ENCODE results near the gene ARID3A.

The ARID3A gene

DNA sequence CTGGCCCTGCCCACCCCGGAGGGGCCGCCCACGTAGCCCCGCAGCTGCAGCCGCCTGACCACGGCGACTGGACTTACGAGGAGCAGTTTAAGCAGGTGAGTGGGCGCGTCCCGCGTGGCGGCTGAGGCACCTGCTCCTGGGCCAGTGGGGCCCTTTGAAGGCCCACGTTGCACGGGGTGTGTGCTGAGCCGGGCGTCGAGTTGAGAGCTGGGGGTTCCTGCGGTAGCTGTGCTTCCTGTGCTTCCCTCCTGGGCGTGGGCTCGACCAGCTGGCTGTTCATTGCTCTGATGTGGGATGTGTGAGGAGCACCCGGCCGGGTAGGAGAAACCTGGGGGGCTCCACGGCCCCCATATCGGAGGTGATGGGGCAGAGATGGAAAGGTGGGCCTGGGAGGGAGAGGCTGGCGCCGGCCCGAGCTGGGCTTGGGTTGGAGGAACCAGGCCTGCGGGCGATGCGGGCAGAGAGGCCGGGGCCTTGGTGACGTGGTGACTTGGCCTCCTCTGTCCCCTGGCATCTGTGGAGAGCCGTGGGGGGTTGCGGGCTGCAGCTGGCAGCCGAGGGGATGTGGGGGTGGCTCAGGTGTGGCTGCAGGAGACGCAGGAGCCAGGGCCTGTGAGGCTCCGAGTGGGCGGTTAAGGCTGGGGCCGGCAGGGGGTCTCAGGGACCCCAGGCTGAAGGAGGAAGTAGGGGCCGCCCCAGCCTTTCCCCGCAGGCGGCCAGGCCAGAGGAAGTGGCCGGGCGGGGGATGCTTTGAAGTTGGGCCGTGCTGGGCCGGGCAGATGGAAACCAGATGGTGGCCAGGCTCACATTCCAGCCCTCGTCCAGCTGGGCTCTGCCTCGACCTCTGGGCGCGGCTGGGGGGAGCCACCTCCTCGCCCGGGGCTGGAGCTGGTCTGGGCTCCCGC lies 7.1 kb downstream of the ARID3A start:
- DNase-seq, result no peak

DNA sequence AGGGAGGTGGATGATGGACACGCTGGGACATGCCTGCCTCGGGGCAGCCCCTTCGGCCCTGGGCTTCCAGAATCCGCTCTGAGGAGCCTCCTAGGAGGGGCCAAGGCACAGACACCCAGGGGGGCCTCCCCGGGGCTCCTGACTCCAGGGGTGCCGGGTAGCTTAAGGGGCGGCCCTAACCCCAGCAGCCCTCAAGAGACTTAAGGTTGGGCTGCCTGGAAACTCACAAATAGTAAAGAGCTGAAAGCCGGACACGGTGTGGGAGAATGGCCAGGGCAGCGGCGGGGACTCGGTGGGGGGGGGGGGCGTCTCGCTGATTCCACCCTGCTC lies 7.7 kb downstream of the ARID3A start:
- no peak for DNase-seq

DNA sequence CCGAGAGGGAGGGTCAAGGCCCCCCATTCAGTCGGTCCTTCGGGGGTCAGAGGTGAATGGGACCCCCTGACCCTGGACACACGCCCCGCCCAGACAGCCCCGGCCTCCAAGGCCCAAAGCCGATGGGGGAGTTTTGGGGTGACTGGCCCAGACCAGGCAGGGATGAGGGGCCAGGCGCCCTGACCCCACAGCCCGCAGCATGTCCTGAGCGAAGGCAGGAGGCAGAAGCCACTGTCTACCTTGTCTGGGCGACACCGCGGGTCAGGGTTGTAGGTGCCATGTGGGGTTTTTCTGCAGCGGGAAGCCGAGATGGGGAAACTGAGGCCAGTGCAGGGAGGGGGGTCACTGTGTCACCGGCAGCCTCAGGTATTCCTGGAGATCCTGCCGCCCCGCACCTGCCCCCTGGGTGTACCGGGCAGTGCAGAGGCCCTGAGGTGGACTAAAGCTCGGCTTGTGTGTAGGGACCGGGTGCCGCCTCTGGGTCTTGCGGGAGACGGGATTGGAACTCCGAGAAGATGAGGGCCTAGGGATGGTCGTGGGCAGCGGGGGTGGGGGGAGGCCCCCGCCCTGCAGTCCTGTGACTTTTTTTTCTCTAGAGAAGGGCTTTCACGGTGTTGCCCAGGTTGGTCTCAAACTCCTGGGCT lies 8.5 kb downstream of the ARID3A start:
- no peak for DNase-seq

DNA sequence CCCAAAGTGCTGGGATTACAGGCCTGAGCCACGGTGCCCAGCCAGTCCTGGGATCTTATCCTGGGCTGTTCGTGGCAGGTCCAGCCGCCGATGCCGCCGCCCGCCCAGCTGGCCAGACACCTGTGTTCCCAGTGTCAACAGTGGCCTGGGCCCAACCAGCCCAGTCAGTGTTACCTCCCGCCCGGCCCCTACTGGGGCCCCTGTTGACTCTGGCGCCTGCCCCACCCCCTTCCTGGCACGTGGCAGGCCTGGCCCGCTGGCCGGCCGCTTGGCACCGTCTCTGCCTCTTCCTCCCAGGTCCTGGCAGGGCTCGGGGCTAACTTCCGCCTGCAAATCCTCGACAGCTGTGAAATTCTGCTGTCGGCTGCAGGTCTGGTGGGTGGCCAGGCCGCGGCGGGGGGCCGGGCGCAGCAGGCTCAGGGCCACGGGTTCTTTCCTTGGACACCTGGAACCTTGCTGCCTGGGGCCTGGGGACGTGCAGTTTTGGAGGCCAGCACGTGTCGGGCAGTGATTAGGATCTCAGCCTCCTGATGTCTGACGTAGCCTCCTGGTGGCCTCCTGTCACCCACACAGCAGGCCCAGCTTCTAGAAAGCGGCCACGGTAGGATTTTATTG lies 9.1 kb downstream of the ARID3A start:
- DNase-seq, result no peak

DNA sequence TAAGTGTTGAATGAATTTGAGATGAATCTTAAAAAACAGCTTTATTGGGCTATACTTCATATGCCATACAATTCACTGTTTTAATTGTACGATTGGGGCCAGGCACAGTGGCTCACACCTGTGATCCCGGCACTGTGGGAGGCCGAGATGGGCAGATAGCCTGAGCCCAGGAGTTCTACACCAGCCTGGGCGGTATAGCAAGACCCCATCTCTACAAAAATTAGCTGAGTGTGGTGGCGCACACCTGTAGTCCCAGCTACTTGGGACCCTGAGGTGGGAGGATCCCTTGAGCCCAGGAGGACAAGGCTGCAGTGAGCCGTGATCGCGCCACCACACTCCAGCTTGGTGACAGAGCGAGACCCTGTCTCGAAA lies 10.3 kb downstream of the ARID3A start:
- DNase-seq, result no peak

DNA sequence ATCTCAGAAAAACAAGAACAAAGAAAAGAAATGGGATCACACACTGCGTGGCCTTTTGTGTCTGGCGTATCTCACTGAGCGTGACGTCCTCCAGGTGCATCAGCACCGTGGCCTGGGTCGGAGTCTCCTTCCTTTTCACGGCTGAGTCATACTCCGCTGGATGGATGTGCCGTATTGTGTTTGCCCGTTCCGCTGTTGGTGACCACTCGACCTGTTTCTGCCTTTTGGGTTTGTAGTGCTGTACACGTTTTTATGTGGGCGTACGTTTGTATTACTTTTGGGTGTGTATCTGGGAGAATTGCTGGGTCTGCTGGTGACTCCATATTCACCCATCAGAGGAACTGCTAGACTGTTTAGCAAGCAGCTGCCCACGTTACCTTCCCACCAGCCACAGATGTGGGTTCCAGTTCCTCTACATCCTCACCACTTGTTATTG lies 11.4 kb downstream of the ARID3A start:
- no peak for DNase-seq

DNA sequence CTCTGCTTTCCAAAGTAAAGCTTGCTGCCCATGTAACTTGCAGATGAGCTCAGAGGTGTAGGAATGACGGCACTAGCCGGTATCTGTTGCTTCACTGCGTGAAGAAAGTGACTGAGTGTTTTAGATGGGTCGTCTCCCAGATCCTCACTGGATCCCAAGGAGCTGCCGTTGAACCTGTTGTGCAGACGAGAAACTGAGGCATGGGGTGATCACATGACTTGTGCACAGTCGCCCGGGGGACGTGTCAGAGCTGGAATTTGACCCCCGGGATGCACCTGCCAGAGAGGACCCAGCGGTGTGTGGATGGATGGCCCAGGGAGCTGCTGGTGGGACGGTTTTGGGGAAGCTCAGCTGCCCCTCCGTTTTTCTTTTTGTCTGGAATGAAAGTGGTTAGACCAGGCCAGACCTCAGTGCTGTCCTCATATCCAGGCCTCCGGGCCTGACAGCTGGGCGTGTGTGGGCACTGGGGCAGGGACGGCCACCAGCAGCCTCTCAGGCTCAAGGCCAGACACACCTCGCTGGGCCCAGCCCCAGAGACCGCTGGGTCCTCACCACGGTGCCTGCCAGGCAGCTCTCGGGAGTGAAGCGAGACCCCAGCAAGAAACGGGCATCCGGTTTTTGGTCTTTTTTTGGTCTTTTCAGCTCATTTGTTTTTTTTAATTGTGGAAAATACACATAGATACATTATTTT lies 12.5 kb downstream of the ARID3A start:
- DNase-seq, result no peak

DNA sequence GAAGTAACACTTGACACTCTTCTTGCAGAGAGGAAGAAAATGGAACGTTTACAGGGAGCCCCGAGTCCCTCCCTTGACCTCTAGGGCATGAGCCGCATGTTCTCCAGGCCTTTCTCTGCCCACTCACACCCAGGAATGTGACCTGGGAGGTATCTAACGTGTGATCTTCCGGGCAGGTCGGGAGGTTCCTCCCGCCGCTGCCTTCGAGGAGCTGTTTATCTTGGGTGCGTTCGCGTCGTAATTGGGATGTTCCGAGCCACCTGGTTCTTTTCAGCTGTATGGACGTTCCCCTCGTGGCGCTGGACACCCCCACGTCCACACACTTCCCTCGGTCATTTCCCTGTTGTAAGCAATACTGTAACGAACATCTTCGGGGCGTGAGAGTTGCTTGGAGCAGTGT lies 13.6 kb downstream of the ARID3A start:
- DNase-seq, result no peak

DNA sequence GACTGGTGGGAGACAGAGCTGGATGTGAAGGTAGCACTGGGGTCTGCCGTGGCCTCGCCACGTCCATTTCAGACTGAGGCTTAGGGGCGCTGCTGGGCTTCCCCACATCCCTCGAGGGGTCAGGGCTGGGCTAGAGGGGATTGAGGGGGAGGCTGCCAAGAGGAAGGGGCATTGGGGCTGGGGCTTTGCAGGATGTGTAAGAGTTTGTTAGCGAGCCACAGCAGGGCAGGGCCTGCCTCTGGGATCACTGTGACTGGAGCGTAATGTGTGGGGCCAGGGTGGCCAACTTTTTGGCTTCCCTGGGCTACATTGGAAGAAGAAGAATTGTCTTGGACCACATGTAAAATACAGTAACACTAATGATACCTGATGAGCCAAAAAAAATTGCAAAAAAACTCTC lies 14.1 kb downstream of the ARID3A start:
- no peak for DNase-seq

DNA sequence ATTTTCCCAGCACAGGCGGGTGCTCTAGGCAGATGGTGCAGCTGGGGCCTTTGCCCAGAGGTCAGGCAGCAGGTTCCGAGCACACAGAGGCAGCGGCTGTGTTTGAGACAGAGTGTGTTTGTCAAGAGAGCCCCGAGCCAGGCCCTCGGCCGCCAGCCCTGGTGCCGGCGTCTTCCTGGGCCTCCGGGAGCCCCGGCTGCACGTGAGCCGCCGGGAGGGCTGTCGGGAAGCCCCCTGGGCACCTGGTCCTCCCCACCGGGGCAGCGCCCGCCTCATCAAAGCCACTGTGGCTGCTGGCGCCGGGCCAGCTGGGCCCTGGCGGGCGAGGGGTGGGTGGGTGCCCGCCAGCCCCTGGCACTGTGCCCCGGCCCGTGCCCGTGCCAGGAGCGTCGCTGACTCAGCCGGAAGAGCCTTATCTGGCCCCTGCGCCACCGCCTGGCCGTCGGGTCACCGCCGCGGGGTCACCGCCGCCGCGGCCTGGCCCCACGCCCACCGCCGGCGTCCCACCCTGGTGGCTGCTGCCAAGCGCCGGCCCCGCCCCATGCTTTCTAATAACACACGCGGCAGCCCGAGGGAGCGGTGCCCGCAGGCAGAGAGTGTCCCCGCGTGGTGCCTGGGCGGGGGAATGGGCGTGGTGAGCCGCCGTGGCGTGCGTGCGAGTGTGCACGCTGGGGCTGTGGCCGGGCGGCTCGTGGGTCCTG lies 14.9 kb downstream of the ARID3A start:
- DNase-seq, result peak; percentile 57

DNA sequence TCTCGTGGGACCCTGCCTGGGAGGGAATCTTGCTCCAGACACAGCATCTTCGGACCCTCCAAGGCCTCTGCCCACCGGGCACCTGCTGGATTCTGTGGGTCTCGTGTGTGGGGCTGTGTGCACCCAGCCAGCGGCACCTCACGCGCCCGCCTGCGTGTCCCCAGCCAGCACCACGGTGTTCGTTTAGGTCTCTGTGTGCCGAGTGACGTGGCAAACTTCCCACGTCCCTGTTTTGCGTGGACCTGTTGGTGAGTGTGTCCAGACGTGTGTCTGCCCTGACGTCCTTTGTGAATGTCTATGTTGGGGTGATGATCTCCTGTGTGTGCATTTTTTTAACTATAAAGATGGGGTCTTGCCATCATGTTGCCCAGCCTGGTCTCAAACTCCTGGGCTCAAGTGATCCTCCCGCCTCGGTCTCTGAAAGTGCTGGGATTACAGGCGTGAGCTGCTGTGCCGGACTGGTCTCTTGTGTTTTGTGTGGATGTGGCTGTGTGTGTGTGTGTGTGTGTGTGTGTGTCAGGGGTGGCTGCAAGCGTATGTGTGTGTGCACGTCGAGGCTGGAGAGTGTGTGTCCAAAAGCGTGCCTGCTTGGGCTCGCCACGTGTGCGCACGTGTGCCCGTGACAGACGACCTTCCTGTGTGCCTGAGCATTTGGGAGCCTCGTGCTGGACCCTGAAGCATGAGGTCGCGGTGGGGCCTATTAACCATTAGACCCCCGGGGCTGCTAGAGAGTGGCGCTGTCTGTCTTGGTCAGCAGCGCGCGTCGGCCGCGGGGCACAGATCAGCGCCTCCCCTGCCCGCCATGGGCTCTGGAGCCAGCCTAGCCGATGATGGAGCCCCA lies 15.7 kb downstream of the ARID3A start:
- no peak for DNase-seq

DNA sequence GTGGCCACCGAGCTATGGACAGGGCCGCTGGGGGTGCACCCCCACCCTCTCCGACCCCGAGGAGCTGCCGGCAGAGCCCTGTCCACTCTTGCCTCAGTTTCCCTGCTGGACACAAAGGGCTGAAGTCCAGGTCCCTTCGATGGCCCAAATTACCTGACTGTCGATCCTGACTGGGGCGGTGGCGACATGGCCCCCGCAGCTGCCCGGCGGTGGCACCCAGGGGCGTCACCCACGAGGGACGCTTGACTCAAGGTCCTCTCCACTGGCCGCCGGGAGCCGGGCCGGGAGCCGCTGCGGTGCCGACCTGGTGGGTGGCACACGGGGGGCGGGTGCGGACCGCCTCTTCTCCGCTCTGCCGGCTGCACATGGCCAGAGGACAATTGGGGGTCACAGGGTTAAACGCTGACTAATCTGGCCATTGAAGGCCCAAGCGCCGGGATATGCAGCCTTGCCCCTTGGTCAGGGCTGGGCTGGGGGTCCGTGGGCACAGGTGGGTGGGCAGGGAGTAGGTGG lies 16.4 kb downstream of the ARID3A start:
- no peak for DNase-seq

DNA sequence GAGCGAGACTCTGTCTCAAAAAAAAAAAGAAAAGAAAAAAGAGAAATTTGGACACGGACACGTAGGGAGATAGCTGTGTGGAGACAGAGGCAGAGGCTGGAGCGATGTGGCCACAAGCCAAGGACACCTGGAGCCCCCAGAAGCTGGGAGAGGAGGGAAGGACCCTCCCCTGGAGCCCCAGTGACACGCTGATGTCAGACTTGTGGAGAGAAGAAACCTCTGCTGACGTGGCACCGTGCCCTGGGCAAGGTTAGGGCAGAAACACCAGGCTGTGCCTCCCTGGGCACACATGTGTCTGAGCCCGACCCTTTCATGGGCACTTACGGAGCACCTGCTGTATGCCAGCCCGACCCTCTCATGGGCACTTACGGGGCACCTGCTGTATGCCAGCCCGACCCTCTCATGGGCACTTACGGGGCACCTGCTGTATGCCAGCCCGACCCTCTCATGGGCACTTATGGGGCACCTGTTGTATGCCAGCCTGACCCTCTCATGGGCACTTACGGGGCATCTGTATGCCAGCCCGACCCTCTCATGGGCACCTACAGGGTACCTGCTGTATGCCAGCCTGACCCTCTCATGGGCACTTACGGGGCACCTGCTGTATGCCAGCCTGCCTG lies 17.8 kb downstream of the ARID3A start:
- no peak for DNase-seq

DNA sequence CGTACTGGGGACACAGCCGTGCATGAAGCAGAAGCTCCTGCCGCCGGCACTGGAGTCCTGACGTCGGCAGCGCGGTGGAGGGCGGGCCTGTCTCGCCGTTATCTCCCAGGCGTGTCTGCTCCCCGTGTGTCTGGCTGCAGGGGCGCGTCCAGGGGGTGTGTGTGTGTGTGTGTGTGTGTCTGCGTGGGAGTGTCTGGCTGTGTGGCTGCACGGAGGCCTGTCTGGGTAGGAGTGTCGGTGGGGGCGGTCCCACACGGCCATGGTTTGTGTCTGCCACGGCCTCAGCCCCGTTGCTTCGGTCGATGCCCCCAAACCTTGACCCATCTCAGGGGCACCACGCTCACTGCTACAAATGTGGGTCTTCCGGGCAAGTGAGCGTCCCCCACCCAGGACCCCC lies 18.3 kb downstream of the ARID3A start:
- no peak for DNase-seq

DNA sequence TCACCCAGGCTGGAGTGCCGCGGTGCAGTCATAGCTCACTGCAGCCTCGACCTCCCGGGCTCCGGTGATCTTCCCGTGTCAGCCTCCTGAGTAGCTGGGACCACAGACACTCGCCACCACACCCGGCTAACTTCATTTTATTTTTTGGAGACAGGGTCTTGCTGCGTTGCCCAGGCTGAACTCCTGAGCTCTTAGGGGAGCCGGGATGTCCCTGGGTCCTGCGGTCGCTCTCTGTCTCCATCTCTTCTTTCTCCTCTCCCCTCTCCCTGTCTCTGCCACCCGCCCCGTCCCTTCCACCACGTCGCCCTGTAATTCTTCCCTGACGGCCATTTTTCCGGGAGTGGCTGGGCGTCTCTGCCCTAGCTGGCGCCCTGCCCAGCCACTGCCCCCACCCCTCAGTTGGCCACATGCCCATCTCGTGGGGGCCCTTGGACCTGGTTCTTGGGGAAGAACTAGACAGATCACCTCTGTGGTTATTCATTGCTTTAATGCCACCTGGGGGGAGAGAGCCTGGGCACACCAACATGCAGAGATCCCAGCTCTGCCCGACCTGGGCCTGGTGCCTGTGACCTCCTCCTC lies 18.9 kb downstream of the ARID3A start:
- no peak for DNase-seq

DNA sequence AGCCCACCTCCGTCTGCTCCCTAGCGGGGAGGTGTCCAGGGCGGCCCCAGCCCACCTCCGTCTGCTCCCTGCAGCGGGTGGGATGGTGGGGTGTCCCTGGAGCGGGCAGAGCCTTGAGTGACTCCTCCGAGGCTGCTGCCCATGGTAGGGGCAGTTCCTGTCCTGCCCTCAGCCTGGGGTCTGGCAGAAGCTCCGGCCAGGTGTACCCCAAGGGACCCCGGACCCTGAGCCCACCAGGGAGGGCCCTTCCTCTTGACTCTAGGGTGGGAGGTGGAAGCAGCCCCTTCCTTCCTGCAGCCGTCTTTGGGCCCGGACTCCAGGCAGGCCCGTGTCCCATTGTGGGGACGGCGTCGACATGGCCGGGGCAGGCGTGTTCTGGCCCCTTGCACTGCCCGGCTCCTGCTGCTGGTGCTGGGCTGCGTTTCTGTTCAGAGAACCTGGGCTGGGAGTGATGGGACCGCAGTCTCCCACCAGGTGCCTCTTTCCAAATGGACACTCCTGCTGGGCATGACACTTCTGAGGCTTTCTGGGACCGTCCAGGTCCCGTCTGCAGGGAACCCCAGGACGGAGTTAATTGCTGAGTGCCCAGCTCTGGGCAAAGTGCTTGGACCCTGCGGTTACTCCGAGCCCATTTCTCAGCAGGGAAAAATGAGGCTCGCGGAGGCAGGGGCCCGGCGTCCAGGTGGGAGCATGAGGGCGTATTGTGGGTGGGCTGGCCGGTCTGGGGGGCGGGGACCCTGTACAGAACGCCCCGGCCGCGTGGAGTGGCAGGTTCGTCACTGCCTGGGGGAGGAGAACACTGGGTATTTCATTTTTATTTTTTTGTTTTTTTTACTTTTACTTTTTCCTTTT lies 19.8 kb downstream of the ARID3A start:
- DNase-seq, result no peak

DNA sequence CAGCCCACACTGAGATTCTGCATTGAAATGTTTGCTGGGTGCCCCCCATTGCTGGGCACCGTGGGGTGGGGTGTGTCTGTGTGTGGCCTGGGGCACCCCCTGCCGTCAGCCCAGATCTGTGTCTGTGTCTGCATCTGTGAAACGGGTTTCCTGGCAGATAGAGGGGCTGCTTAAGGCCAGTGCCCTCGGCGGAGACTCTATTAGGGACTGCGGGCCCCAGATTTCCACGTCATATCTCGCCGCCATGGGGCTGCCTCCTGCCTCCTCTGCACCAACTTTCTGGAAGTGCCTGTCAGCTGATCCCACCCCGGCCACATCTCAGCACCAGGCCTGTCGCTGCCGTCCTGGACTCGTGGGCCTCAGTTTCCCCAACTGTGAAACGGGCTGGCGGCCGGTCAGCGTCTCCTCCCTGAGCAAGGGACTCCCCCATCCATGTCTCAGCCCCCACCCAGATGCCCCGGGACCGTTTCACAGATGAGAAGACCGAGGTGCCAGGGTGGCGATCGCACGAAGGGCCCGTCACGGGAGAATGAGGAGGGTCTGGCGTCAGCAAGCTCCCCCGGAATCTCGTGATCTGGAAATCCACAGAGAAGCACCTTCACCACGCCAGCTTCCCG lies 21.4 kb downstream of the ARID3A start:
- DNase-seq, result no peak

DNA sequence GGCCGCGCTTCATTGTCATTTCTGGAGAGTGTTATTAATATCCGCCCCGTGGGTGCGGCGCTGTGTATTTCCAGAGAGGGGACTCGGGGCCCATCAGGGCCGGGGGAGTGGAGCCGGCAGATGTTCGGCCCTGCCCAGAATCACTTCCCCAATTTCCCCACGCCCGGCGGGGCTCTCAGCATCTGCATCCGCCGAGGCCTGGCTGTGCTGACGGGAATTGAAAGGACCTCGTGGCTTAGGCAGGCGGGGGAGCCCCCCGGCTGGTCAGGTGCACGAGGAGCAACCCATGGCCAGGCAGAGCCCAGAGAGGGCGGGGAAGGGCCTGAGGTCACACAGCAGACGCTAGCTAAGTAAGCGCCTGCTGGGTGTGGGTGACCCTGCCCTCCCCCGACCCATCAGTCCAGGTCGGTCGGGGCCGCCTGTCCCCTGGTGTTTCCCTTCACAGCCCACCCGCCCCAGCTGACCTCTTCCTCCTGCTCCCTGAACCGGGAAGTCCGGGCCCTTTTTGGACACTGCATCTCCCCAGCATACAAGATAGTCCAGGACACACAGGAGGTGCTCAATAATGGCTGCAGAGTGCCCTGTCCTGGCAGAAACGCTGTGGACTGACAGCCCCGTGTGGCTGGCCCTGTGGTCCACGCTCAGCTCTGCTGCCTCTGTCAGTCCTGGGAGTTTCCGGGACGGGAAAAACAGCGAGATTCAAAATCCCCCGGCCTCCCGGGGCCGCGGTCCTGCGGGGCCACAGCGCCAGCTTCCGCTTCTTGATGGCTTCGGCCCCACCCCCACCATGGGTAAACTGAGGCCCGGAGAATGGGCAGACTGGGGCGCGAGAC lies 22.1 kb downstream of the ARID3A start:
- DNase-seq, result no peak
